Stimulated activated CD4-positive, alpha-beta T cell treated with anti-CD3 and anti-CD28 coated beads, Interleukin-12 subunit alpha, Interleukin-12 subunit beta, amount 100 ng/mL, for 4 hours (primary cell): ENCODE results near the gene EYS.

Experiments used
- DNase-seq: peaks from one replicate; pipeline ENCODE4 v3.0.0-alpha.2; 2020

Gene EYS

DNA sequence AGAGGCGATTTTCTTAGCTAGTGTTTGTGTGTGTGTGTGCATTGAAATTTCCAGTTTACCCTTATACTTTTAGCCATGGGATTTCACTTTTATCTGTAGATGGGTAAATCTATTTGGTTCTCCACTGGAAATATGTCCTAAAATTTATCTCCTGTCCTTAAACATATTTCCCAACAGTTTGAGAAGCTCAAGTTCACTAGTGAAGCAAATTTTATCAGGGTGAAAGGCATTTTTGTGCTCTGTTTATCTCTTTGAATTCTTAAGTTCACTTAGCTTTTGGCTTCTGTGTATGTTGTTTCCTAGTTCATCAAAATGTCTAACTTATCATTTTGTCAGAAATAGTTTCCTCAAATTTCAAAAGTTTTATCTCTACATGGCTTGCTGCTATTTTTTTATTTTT, 1509.8 kb downstream of the EYS start:
- DNase-seq, result no peak

- DNase-seq, result no peak
Observed at GRCh38 chr6:64186592-64186991, 1520.4 kb downstream of the EYS start.

DNA sequence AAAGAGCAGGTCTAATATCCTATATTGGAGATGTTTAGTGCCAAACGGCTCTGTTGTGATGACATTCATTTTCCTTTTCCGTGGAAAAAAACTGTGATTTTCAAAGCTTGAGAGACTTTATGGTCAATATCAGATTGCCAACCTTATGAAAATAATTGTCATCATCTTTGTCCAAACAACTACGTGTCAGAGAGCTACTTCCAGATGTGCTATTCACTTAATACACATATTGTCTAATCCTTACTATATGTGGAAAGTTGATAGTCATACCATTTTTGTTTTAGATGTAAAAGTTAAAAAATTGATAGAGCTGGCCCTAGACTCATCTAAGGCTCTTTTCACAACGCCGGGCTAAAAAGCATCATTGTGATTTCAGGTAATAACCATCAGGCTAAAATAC, 1521.4 kb downstream of the EYS start:
- no peak for DNase-seq

DNA sequence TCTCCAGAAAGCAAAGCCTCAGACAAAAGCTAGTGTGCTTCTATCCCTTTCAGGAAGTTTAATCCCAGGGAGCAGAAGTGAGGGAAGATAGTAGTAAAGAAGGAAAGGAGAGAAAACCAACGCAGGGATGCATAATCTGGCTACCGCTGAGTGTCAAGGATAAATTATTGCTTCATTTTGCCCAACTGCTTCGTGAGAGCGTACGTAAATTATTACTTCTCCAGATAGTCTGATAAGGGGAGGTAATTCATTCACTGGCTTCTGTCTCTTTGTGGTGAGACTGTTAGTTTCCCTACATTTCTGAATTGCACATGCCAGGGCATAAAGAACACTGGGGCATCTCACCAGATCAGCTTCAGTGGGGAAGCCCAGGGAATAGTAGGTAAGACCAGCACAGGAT, 1531.7 kb downstream of the EYS start:
- no peak for DNase-seq

GRCh38 chr6:64170316-64170715, 1536.7 kb downstream of the EYS start:
- DNase-seq, result no peak

GRCh38 chr6:64160486-64160885, 1546.5 kb downstream of the EYS start:
- DNase-seq, result no peak

- DNase-seq, result no peak
Observed at GRCh38 chr6:64155063-64155462, 1552.0 kb downstream of the EYS start.

DNA sequence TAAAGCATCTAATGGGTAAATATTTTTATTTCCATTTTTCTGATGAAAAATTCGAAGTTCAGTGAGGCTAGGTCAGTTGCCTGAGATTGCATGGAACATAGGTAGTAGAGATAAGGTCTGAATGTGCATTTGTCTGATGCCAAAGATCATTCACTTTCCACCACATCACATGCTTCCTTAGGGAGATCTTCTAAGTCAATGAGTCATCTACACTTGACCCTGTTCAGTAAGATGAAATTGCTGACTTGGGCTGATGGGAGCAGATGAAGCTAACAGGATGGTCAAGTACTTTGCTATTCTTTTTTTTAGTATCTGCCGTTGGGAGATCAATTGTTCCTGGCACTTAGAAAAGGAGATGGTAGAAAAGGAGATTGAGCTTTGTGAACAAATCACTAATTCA, 1560.2 kb downstream of the EYS start:
- DNase-seq, result no peak

- DNase-seq, result no peak
Observed at GRCh38 chr6:64146094-64146493, 1560.9 kb downstream of the EYS start.

DNA sequence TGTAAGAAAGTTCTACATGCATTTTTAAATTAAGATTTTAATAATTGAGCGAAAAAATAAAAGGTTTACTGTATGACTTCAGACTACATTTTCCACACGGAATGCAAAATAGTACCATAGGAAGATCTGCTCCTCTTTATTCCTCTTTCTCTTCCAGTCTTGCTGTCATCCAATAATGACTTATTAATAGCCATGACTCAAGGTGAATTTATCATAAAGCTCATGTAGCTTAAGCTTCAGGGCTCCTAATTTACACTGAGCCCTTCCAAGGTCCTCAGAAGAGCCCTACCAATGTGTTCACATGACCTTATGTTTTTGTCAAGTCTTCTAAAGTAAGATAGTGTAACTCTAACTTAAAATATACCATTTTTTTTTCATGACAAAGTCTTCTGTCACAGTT, 1561.4 kb downstream of the EYS start:
- DNase-seq, result no peak

- DNase-seq, result no peak
Observed at GRCh38 chr6:64143101-64143500, 1563.9 kb downstream of the EYS start.

- DNase-seq, result no peak
Observed at GRCh38 chr6:64141680-64142079, 1565.3 kb downstream of the EYS start.

DNA sequence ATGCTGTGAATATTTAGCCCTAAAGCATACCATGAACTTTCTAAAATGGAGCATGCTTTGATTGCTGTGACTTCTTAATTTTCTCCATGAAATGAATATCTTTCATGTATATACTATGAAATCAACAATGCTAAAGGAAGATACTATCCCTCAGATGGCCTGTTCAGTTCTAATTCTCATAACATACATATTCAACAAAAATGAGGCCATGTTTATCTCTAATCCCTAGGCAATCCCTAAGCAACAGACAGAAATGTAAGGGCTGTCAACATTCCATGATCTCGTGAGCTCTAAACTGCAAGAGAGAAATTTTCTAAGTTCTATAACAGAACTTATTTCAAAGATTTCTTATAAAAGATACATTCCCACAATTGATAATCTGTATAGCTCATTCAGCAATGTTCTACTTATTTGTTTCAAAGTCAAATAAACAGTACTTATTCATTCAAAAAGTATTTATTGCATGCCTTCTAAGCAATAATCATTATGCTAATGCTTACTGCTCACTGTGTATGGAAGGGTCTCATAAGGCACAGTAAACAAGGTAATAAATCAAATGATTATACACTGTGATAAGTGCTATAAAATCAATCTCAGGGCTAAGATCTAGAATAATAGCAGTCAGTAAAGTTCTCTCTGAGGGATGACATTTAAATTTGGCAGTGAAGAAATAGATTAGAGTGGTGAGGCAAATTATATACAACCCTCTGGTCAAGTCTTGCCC, 1578.6 kb downstream of the EYS start:
- no peak for DNase-seq

- DNase-seq, result no peak
Observed at GRCh38 chr6:64123761-64124633, 1583.0 kb downstream of the EYS start.

DNA sequence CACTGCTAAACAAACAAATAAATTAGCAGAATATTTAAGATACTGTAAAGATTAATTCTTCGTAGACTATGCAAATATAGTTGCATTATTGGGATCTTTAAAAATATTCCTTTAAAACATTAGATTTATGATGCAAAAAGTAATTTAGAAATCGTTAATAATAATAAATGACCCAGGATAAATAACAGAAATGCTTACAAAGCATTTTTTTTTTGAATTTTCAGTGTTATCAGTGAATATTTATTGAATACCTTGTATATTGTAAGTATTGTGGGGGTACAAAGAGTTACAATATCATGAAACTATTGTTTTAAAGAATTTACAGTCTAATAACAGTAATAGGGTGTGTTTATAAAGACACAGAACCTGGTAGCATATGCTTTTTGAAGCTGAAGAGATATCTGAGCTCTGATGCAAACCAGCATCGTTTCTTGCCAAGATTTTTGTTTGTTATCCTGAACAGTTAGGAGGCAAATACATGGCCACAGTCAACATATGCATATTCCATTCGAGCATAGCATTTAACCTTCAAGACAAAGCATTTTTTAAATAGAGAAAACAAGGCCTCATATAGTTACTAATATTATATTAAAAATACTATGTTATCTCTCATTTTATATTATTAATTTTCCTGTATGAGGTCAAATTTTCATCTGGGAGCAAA, 1584.2 kb downstream of the EYS start:
- no peak for DNase-seq

GRCh38 chr6:64121011-64121565, 1585.9 kb downstream of the EYS start:
- no peak for DNase-seq

- no peak for DNase-seq
Observed at GRCh38 chr6:64113704-64114103, 1593.3 kb downstream of the EYS start.

GRCh38 chr6:64104051-64104450, 1603.0 kb downstream of the EYS start:
- no peak for DNase-seq

- no peak for DNase-seq
Observed at GRCh38 chr6:64103480-64103879, 1603.5 kb downstream of the EYS start.

DNA sequence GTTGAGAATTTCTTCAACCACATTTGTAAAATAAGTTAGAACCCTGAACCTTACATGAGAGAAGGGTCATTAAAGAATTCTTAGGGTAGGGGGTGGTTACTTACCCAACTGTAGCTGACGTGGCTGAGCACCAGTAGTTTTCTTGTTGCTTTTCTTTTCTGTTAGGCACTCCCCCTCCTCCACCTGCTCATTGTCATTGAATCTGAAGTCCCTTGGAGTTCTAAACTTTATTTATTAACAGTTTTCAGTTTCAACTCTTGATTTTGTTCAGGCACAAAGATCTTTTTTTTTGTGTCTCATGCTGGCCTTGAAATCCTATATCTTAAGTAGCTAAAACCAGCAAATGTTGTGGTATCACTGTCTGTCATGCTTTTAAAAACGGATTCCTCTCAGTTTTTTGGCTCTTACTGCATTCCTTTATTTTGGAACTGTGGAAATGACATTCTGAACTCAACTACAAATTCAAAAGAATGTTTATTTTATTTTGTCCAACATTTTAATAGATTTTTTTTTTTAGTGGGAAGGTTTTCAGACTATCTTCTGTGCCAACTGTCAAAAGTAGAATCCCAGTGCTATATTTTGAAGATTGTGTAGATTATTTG, 1606.2 kb downstream of the EYS start:
- DNase-seq, result no peak

DNA sequence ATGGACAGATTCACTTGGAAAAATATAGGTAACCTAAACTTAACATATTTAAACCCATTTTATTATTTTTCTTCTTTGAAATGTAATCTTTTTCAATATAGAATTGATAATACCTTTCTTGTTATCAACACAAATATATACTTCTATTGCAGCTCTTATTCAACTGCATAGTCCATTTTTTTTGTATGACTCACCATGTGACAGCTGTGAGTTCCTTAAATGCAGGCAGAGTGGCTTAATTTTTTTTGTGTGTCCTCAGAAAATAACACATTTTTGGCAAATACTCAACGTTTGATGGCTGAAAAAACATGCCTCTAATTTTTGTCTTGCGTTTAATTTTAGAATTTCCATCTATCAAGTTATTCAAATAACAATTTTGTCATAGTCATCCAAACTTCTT, 1616.7 kb downstream of the EYS start:
- DNase-seq, result no peak

GRCh38 chr6:64085126-64085525, 1621.9 kb downstream of the EYS start:
- no peak for DNase-seq

GRCh38 chr6:64084185-64084663, 1622.8 kb downstream of the EYS start:
- DNase-seq, result no peak
